Calu3 (cell line): ENCODE results near the gene JRKL. TPM values are rescaled to one million over a fixed set of nuclear protein-coding genes. Genes with fewer than 3 reads are reported as not detected.

Experiments
- BruUV-seq: library from RNA; stranded (reverse); fragments of 400-500 nt; replicated peaks from 2 replicates; lab custom pipeline; 2021; lab: Mats Ljungman, UMichigan
- CTCF ChIA-PET: fragments of 300-600 bp; sonication (Branson Sonifier 250); formaldehyde crosslinking; loops from one replicate; lab custom pipeline; 2022; ENCODE audit warnings: antibody characterized with exemption; lab: Charles Lee
- DNase-seq: peaks from one replicate; pipeline ENCODE4 v3.0.0; 2022
- H3K27ac Mint-ChIP-seq: one replicate; pipeline ENCODE4 v1.8.0; 2022; ENCODE audit warnings: mixed read lengths; ENCODE audit not compliant: unreplicated experiment
- H3K27me3 Mint-ChIP-seq: one replicate; pipeline ENCODE4 v1.8.0; 2022; ENCODE audit warnings: mixed read lengths; ENCODE audit not compliant: unreplicated experiment
- H3K36me3 Mint-ChIP-seq: one replicate; pipeline ENCODE4 v1.8.0; 2022; ENCODE audit warnings: mild to moderate bottlenecking, moderate library complexity, mixed read lengths; ENCODE audit not compliant: insufficient read depth, unreplicated experiment
- H3K4me1 Mint-ChIP-seq: one replicate; pipeline ENCODE4 v1.8.0; 2022; ENCODE audit warnings: mild to moderate bottlenecking, low read depth, mixed read lengths; ENCODE audit not compliant: unreplicated experiment
- H3K4me3 Mint-ChIP-seq: one replicate; pipeline ENCODE4 v1.8.0; 2022; ENCODE audit warnings: mild to moderate bottlenecking, low read depth, moderate library complexity, mixed read lengths; ENCODE audit not compliant: unreplicated experiment
- H3K9me3 Mint-ChIP-seq: one replicate; pipeline ENCODE4 v1.8.0; 2022; ENCODE audit warnings: low read depth, mixed read lengths; ENCODE audit not compliant: unreplicated experiment
- intact Hi-C: fragments of 100-400 bp; cut with micrococcal nuclease; formaldehyde crosslinking; loops from one replicate; pipeline ENCODE4 v1.10.0; 2022; ENCODE audit not compliant: unreplicated experiment
- total RNA-seq: library from RNA; stranded (reverse); gene quantifications from 2 replicates; pipeline ENCODE4 v1.2.3, GENCODE V29; 2022
- TF ChIP-seq, protein P1 (sequence below): fragments of 200-600 bp; IDR thresholded peaks from one replicate; pipeline ENCODE4 v1.8.0; 2022; ENCODE audit warnings: antibody characterized with exemption; ENCODE audit not compliant: unreplicated experiment

Gene JRKL
- total RNA-seq, 1 experiment from 2014 or later = 9.3 TPM

DNA sequence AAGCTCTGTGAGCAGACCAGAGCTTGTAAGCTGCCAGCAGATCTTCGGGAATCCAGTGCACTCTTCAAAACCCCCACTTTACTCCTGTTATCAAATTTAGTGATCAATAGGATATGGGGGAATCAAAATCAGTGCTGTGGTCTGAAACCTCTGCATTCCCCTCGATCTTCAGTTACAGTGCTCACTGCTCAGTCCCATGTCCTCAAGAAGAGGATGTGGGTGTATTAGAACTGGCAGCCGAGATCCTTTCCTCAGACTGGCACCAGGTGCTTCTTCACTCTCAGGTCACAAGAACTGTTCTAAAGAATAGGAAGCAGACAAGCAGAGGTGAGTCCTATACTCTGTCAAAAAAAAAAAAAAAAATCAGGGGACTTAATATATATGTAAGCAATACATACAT is 31.5 kb upstream of the JRKL start:
- intact Hi-C loops = no loop called here
- BruUV-seq = no TSS peak
- no peak overlapping the region for H3K4me3 Mint-ChIP-seq
- H3K4me1 Mint-ChIP-seq = no peaks in the 10 kb centered on the region
- TF ChIP-seq, protein P1, sequence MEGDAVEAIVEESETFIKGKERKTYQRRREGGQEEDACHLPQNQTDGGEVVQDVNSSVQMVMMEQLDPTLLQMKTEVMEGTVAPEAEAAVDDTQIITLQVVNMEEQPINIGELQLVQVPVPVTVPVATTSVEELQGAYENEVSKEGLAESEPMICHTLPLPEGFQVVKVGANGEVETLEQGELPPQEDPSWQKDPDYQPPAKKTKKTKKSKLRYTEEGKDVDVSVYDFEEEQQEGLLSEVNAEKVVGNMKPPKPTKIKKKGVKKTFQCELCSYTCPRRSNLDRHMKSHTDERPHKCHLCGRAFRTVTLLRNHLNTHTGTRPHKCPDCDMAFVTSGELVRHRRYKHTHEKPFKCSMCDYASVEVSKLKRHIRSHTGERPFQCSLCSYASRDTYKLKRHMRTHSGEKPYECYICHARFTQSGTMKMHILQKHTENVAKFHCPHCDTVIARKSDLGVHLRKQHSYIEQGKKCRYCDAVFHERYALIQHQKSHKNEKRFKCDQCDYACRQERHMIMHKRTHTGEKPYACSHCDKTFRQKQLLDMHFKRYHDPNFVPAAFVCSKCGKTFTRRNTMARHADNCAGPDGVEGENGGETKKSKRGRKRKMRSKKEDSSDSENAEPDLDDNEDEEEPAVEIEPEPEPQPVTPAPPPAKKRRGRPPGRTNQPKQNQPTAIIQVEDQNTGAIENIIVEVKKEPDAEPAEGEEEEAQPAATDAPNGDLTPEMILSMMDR = no peak
- H3K9me3 Mint-ChIP-seq = no peaks in the 10 kb centered on the region
- DNase-seq = no peak
- peaks cover 8% of the 10 kb centered on the region for H3K36me3 Mint-ChIP-seq
- CTCF ChIA-PET = no interaction called here
- no peaks in the 10 kb centered on the region for H3K27me3 Mint-ChIP-seq
- no peak overlapping the region for H3K27ac Mint-ChIP-seq

DNA sequence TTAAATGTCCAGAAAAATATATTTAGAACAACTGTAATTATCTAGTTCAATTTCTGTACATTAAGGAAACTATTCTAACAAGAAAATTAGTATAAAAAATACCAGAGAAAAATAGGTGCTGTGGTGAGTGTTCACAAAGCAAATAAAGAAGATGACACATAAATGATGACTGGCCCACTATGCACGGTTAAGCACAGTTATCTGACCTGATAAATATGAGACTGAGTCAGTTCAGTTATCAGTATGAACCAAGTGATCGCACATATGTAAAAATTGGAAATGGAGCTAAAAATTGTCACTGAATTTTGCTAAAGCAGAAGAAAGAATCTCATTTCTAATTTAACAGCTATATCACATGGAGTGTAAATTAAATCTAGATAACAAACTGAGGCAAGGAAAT is 28.0 kb upstream of the JRKL start:
- CTCF ChIA-PET = no interaction called here
- DNase-seq = no peak
- peaks cover 8% of the 10 kb centered on the region for H3K36me3 Mint-ChIP-seq
- H3K9me3 Mint-ChIP-seq = no peaks in the 10 kb centered on the region
- no peak overlapping the region for H3K4me3 Mint-ChIP-seq
- H3K27me3 Mint-ChIP-seq = no peaks in the 10 kb centered on the region
- BruUV-seq = no TSS peak
- intact Hi-C loops = no loop called here
- TF ChIP-seq, protein P1 = no peak
- H3K4me1 Mint-ChIP-seq = no peaks in the 10 kb centered on the region
- H3K27ac Mint-ChIP-seq = no peak overlapping the region

DNA sequence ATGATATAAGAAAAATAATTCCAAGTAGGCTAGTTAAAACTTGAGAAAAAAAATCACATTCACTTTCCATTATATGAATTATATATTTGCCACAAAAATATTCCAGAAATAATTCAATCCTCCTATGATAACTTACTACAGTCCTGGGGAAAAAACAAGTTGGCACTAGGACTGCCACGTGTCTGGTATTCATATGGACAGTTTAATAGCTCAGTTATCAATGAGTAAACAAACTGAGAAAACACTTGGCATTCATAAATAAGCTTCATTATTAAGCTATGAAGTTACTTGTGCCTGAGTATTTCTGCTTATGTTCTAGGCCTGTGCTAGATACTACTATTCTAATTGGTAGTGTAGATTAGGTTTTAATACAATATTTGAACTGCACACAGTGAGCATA is 24.3 kb upstream of the JRKL start:
- TF ChIP-seq, protein P1 = no peak
- Mint-ChIP-seq H3K4me3 (no peak overlapping the region), H3K27me3 (no peaks in the 10 kb centered on the region), H3K36me3 (no peaks in the 10 kb centered on the region), H3K4me1 (no peaks in the 10 kb centered on the region), H3K9me3 (no peaks in the 10 kb centered on the region), H3K27ac (no peak overlapping the region)
- CTCF ChIA-PET = interaction anchor here (0.6 kb wide), 1 partner anchor 210 kb away, joined by 5 read pairs; no protein-coding TSS in a partner anchor
- no TSS peak for BruUV-seq
- DNase-seq = no peak
- intact Hi-C loops = no loop called here

DNA sequence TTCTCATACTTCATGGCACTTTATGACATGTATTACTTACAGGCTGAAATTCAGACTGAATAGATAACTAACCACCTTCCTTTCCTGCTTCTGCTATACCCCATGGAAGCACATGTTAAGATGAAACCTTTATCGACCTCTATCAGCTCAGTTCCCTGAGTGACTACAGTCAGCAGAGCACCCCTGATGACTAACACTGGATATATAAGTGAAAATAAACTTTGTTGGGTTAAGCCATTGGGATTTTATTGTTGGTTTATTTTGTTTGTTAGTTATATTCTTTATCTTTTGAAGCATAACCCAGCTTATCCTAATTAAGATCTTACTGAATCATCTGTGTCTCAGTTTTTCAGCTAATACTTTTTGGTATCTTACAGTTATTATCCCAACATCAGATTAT is 23.8 kb upstream of the JRKL start:
- intact Hi-C loops = no loop called here
- no peaks in the 10 kb centered on the region for H3K4me1 Mint-ChIP-seq
- CTCF ChIA-PET = interaction anchor here (0.6 kb wide), 1 partner anchor 210 kb away, joined by 5 read pairs; no protein-coding TSS in a partner anchor
- H3K9me3 Mint-ChIP-seq = no peaks in the 10 kb centered on the region
- no peaks in the 10 kb centered on the region for H3K27me3 Mint-ChIP-seq
- H3K4me3 Mint-ChIP-seq = no peak overlapping the region
- H3K36me3 Mint-ChIP-seq = no peaks in the 10 kb centered on the region
- BruUV-seq = no TSS peak
- DNase-seq = no peak
- H3K27ac Mint-ChIP-seq = no peak overlapping the region
- TF ChIP-seq, protein P1 = no peak
